ENCODE data around the gene TLN1.

The TLN1 gene

GRCh38 chr9:35754264-35754663 lies 22.3 kb upstream of the TLN1 start, which contains the start of gene MSMP:
Gene MSMP (minus strand): TSS chr9:35754276. CDS start chr9:35754129, 147 bp downstream.
- DNase-seq = no peak

GRCh38 chr9:35753466-35753865 lies 21.5 kb upstream of the TLN1 start:
- DNase-seq = no peak

- no peak for DNase-seq
These were observed 18.2 kb upstream of the TLN1 start for GRCh38 chr9:35750256-35750531.

GRCh38 chr9:35749515-35750255 lies 17.7 kb upstream of the TLN1 start:
- peak in 1 of 2 experiments; percentile 17 for DNase-seq

- peak; percentile 76 to 87 for DNase-seq
These were observed 17.0 kb upstream of the TLN1 start, which contains the start of the genes GBA2 and RGP1 for GRCh38 chr9:35748858-35749514. Gene GBA2 (minus strand): TSS chr9:35749228. CDS start chr9:35748704, 524 bp downstream. Gene RGP1 (plus strand): TSS chr9:35749287. CDS start chr9:35749756, 469 bp downstream.

GRCh38 chr9:35748242-35748857 lies 16.4 kb upstream of the TLN1 start:
- DNase-seq = no peak

GRCh38 chr9:35746583-35746982 lies 14.6 kb upstream of the TLN1 start:
- no peak for DNase-seq

GRCh38 chr9:35745569-35745968 lies 13.6 kb upstream of the TLN1 start:
- no peak for DNase-seq

GRCh38 chr9:35743880-35744518 lies 12.0 kb upstream of the TLN1 start:
- DNase-seq = no peak

- no peak for DNase-seq
These were observed 11.5 kb upstream of the TLN1 start for GRCh38 chr9:35743452-35743851.

GRCh38 chr9:35741740-35742139 lies 9.7 kb upstream of the TLN1 start:
- DNase-seq = no peak

GRCh38 chr9:35740243-35740642 lies 8.2 kb upstream of the TLN1 start:
- no peak for DNase-seq

- DNase-seq = no peak
These were observed 6.9 kb upstream of the TLN1 start for GRCh38 chr9:35738924-35739323.

- DNase-seq = no peak
These were observed 6.2 kb upstream of the TLN1 start for GRCh38 chr9:35738186-35738585.

- no peak for DNase-seq
These were observed 5.1 kb upstream of the TLN1 start for GRCh38 chr9:35737143-35737542.

- peak; percentile 71 to 74 for DNase-seq
These were observed 4.2 kb upstream of the TLN1 start for GRCh38 chr9:35736201-35736633.

GRCh38 chr9:35734096-35734495 lies 2.1 kb upstream of the TLN1 start:
- no peak for DNase-seq

GRCh38 chr9:35732800-35733541 lies 976 bp upstream of the TLN1 start:
- peak in 1 of 2 experiments; percentile 67 for DNase-seq

- DNase-seq = peak; percentile 8 to 46
These were observed 395 bp downstream of the TLN1 start for GRCh38 chr9:35731415-35732184.

- no peak for DNase-seq
These were observed 1.5 kb downstream of the TLN1 start for GRCh38 chr9:35730486-35730854.

GRCh38 chr9:35729700-35730485 lies 2.1 kb downstream of the TLN1 start:
- DNase-seq = peak; percentile 24 to 39
